WTC11 (cell line): ENCODE data around the gene TBC1D14.

Experiments
- CREM ChIP-seq: sonication (generic); formaldehyde crosslinking; IDR thresholded peaks from 2 replicates; pipeline ENCODE4 v1.8.1; 2022; ENCODE audit warnings: mild to moderate bottlenecking, missing genetic modification reagents, moderate library complexity
- FOXJ3 ChIP-seq: sonication (generic); formaldehyde crosslinking; IDR thresholded peaks from 2 replicates; pipeline ENCODE4 v1.9.0; 2021; ENCODE audit warnings: missing genetic modification reagents, mild to moderate bottlenecking, borderline replicate concordance
- NR1H2 ChIP-seq: sonication (generic); formaldehyde crosslinking; IDR thresholded peaks from 2 replicates; pipeline ENCODE4 v1.9.0; 2021; ENCODE audit warnings: mild to moderate bottlenecking, moderate library complexity, missing genetic modification reagents
- TEAD1 ChIP-seq: sonication (generic); formaldehyde crosslinking; IDR thresholded peaks from 2 replicates; pipeline ENCODE4 v1.8.0; 2022; ENCODE audit warnings: mild to moderate bottlenecking, missing genetic modification reagents
- TEAD4 ChIP-seq: sonication (generic); formaldehyde crosslinking; IDR thresholded peaks from 2 replicates; pipeline ENCODE4 v1.8.0; 2022; ENCODE audit warnings: mild to moderate bottlenecking, missing genetic modification reagents
- ZNF416 ChIP-seq: fragments of 250-450 bp; sonication (Bioruptor Pico); IDR thresholded peaks from 2 replicates; pipeline ENCODE4 v1.9.0; 2021; ENCODE audit warnings: mild to moderate bottlenecking, inconsistent platforms
- TF ChIP-seq, protein P1 (sequence below): fragments of 200-600 bp; IDR thresholded peaks from 2 replicates; pipeline ENCODE4 v1.8.0; 2022; ENCODE audit warnings: antibody characterized with exemption
- TF ChIP-seq, protein P2 (sequence below): sonication (generic); formaldehyde crosslinking; IDR thresholded peaks from 2 replicates; pipeline ENCODE4 v1.8.1; 2023; ENCODE audit warnings: mild to moderate bottlenecking, missing genetic modification reagents, moderate library complexity
- TF ChIP-seq, protein P3 (sequence below): fragments of 250-450 bp; sonication (Bioruptor Pico); IDR thresholded peaks from 2 replicates; pipeline ENCODE4 v1.8.0; 2021; ENCODE audit warnings: mild to moderate bottlenecking
- TF ChIP-seq, protein P4 (sequence below): sonication (generic); formaldehyde crosslinking; IDR thresholded peaks from 2 replicates; pipeline ENCODE4 v1.8.0; 2022; ENCODE audit warnings: mild to moderate bottlenecking, missing genetic modification reagents
- TF ChIP-seq, protein P5 (sequence below): sonication (generic); formaldehyde crosslinking; conservative IDR thresholded peaks from 2 replicates; pipeline ENCODE4 v1.8.1; 2022; ENCODE audit warnings: mild to moderate bottlenecking, missing genetic modification reagents
- TF ChIP-seq, protein P6 (sequence below): sonication (generic); formaldehyde crosslinking; IDR thresholded peaks from 2 replicates; pipeline ENCODE4 v1.8.1; 2022; ENCODE audit warnings: low read depth, missing genetic modification reagents, borderline replicate concordance
- TF ChIP-seq, protein P7 (sequence below): sonication (generic); formaldehyde crosslinking; IDR thresholded peaks from 2 replicates; pipeline ENCODE4 v1.8.1; 2023; ENCODE audit warnings: mild to moderate bottlenecking, missing genetic modification reagents, moderate library complexity

DNA sequence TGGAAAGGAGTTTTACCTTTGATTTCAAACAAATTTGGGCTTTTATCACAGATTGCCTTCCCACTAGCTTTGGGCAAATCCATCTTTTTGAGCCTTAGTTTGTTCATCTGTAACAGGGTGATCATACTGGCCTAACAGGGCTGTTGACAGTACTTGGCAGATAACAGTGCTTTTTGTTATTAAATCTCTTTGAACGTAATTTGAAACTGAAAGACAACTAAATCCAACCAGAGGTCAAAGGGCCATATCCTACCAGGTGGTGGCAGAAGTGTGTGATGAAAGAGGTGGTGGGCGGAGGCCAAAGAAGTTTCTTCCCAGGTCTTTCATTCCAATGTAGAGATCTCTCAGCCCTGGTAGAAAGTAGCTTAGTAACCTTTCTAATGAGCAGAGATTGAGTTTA is 98.3 kb downstream of the TBC1D14 start:
- TF ChIP-seq FOXJ3 (CRISPR knock-in tag) (no peak), TEAD4 (no peak), NR1H2 (no peak), TEAD1 (CRISPR knock-in tag) (no peak), ZNF416 (CRISPR knock-in tag) (no peak), CREM (no peak)
- TF ChIP-seq, protein P1, sequence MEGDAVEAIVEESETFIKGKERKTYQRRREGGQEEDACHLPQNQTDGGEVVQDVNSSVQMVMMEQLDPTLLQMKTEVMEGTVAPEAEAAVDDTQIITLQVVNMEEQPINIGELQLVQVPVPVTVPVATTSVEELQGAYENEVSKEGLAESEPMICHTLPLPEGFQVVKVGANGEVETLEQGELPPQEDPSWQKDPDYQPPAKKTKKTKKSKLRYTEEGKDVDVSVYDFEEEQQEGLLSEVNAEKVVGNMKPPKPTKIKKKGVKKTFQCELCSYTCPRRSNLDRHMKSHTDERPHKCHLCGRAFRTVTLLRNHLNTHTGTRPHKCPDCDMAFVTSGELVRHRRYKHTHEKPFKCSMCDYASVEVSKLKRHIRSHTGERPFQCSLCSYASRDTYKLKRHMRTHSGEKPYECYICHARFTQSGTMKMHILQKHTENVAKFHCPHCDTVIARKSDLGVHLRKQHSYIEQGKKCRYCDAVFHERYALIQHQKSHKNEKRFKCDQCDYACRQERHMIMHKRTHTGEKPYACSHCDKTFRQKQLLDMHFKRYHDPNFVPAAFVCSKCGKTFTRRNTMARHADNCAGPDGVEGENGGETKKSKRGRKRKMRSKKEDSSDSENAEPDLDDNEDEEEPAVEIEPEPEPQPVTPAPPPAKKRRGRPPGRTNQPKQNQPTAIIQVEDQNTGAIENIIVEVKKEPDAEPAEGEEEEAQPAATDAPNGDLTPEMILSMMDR: no peak
- TF ChIP-seq, protein P2, sequence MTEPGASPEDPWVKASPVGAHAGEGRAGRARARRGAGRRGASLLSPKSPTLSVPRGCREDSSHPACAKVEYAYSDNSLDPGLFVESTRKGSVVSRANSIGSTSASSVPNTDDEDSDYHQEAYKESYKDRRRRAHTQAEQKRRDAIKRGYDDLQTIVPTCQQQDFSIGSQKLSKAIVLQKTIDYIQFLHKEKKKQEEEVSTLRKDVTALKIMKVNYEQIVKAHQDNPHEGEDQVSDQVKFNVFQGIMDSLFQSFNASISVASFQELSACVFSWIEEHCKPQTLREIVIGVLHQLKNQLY (CRISPR knock-in tag): no peak
- TF ChIP-seq, protein P3, sequence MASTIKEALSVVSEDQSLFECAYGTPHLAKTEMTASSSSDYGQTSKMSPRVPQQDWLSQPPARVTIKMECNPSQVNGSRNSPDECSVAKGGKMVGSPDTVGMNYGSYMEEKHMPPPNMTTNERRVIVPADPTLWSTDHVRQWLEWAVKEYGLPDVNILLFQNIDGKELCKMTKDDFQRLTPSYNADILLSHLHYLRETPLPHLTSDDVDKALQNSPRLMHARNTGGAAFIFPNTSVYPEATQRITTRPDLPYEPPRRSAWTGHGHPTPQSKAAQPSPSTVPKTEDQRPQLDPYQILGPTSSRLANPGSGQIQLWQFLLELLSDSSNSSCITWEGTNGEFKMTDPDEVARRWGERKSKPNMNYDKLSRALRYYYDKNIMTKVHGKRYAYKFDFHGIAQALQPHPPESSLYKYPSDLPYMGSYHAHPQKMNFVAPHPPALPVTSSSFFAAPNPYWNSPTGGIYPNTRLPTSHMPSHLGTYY: no peak
- TF ChIP-seq, protein P4, sequence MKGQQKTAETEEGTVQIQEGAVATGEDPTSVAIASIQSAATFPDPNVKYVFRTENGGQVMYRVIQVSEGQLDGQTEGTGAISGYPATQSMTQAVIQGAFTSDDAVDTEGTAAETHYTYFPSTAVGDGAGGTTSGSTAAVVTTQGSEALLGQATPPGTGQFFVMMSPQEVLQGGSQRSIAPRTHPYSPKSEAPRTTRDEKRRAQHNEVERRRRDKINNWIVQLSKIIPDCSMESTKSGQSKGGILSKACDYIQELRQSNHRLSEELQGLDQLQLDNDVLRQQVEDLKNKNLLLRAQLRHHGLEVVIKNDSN (CRISPR knock-in tag): no peak
- TF ChIP-seq, protein P5, sequence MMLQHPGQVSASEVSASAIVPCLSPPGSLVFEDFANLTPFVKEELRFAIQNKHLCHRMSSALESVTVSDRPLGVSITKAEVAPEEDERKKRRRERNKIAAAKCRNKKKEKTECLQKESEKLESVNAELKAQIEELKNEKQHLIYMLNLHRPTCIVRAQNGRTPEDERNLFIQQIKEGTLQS: no peak
- TF ChIP-seq, protein P6, sequence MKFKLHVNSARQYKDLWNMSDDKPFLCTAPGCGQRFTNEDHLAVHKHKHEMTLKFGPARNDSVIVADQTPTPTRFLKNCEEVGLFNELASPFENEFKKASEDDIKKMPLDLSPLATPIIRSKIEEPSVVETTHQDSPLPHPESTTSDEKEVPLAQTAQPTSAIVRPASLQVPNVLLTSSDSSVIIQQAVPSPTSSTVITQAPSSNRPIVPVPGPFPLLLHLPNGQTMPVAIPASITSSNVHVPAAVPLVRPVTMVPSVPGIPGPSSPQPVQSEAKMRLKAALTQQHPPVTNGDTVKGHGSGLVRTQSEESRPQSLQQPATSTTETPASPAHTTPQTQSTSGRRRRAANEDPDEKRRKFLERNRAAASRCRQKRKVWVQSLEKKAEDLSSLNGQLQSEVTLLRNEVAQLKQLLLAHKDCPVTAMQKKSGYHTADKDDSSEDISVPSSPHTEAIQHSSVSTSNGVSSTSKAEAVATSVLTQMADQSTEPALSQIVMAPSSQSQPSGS (CRISPR knock-in tag): no peak
- TF ChIP-seq, protein P7, sequence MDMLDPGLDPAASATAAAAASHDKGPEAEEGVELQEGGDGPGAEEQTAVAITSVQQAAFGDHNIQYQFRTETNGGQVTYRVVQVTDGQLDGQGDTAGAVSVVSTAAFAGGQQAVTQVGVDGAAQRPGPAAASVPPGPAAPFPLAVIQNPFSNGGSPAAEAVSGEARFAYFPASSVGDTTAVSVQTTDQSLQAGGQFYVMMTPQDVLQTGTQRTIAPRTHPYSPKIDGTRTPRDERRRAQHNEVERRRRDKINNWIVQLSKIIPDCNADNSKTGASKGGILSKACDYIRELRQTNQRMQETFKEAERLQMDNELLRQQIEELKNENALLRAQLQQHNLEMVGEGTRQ (CRISPR knock-in tag): no peak
